Activated CD4-positive, alpha-beta T cell treated with anti-CD3 and anti-CD28 coated beads for 36 hours (primary cell): ENCODE results near the gene KLC1. TPM values are rescaled to one million over a fixed set of nuclear protein-coding genes. Genes with fewer than 3 reads are reported as not detected.

Experiments used
- ATAC-seq: fragments of 200-7000 bp; cut with Tn5 transposase; one replicate; pipeline ENCODE4 v1.10.0; 2021; ENCODE audit warnings: mild to moderate bottlenecking, moderate library complexity
- CTCF ChIA-PET: fragments of 350-600 bp; sonication (Branson Sonifier 250); formaldehyde crosslinking; loops from one replicate; lab custom pipeline; 2021; ENCODE audit warnings: antibody characterized with exemption; lab: Charles Lee
- POLR2A ChIA-PET: fragments of 350-600 bp; sonication (Branson Sonifier 250); formaldehyde crosslinking; loops from one replicate; lab custom pipeline; 2021; ENCODE audit warnings: antibody characterized with exemption, inconsistent platforms; lab: Charles Lee
- DNase-seq: peaks from one replicate; pipeline ENCODE4 v3.0.0-alpha.2; 2020
- H3K27ac Mint-ChIP-seq: one replicate; pipeline ENCODE4 v1.8.0; 2021; ENCODE audit warnings: mixed read lengths
- H3K27me3 Mint-ChIP-seq: one replicate; pipeline ENCODE4 v1.8.0; 2021; ENCODE audit warnings: mixed read lengths
- H3K36me3 Mint-ChIP-seq: one replicate; pipeline ENCODE4 v1.8.0; 2021; ENCODE audit warnings: low read depth, mixed read lengths
- H3K4me1 Mint-ChIP-seq: one replicate; pipeline ENCODE4 v1.8.0; 2021; ENCODE audit warnings: mixed read lengths
- H3K4me3 Mint-ChIP-seq: one replicate; pipeline ENCODE4 v1.8.0; 2021; ENCODE audit warnings: mild to moderate bottlenecking, moderate library complexity, mixed read lengths
- H3K9me3 Mint-ChIP-seq: one replicate; pipeline ENCODE4 v1.8.0; 2021; ENCODE audit warnings: low read depth, mixed read lengths
- intact Hi-C, 2 experiments: fragments of 100-400 bp; cut with DNase I in 1 of 2; cut with micrococcal nuclease in 1 of 2; formaldehyde crosslinking; loops; one replicate each; pipeline versions ENCODE4 v1.14.2 to v1.15.1; 2022 to 2024; cut with DNase I, micrococcal nuclease
- total RNA-seq, 2 experiments: library from RNA; stranded (reverse); gene quantifications; one replicate each; pipeline ENCODE4 v1.2.3, GENCODE V29; 2021

Gene KLC1
- total RNA-seq, 2 experiments from 2014 or later = 97.4 to 113 TPM

- DNase-seq (no peak), ATAC-seq (no peak)
- Mint-ChIP-seq H3K36me3 (peaks cover 2% of the 10 kb centered on the region), H3K4me1 (peaks cover 11% of the 10 kb centered on the region), H3K9me3 (no peaks in the 10 kb centered on the region), H3K27ac (no peak overlapping the region), H3K4me3 (no peak overlapping the region), H3K27me3 (no peaks in the 10 kb centered on the region)
- ChIA-PET CTCF (no interaction called here), POLR2A (no interaction called here)
- intact Hi-C loops = no loop called here
Measured at GRCh38 chr14:103725739-103726395, 96.9 kb downstream of the KLC1 start.

GRCh38 chr14:103726474-103726873 lies 97.5 kb downstream of the KLC1 start:
- POLR2A ChIA-PET = no interaction called here

GRCh38 chr14:103727313-103727980 lies 98.4 kb downstream of the KLC1 start:
- POLR2A ChIA-PET = no interaction called here

More at GRCh38 chr14:103726474-103726873, 97.5 kb downstream of the KLC1 start:
- H3K4me1 Mint-ChIP-seq = peaks cover 5% of the 10 kb centered on the region
- intact Hi-C loops = no loop called here
- H3K9me3 Mint-ChIP-seq = no peaks in the 10 kb centered on the region
- ATAC-seq (no peak), DNase-seq (no peak)
- no peak overlapping the region for H3K27ac Mint-ChIP-seq
- no peaks in the 10 kb centered on the region for H3K27me3 Mint-ChIP-seq
- peaks cover 2% of the 10 kb centered on the region for H3K36me3 Mint-ChIP-seq
- no peak overlapping the region for H3K4me3 Mint-ChIP-seq
- CTCF ChIA-PET = no interaction called here

GRCh38 chr14:103728141-103728540 lies 99.1 kb downstream of the KLC1 start:
- ATAC-seq (no peak), DNase-seq (no peak)
- CTCF ChIA-PET = no interaction called here
- no peaks in the 10 kb centered on the region for H3K9me3 Mint-ChIP-seq
- intact Hi-C loops = no loop called here
- no peak overlapping the region for H3K27ac Mint-ChIP-seq
- peaks cover 2% of the 10 kb centered on the region for H3K36me3 Mint-ChIP-seq
- H3K4me1 Mint-ChIP-seq = no peaks in the 10 kb centered on the region
- POLR2A ChIA-PET = no interaction called here
- H3K27me3 Mint-ChIP-seq = no peaks in the 10 kb centered on the region
- H3K4me3 Mint-ChIP-seq = no peak overlapping the region

More at GRCh38 chr14:103727313-103727980, 98.4 kb downstream of the KLC1 start:
- Mint-ChIP-seq H3K36me3 (peaks cover 2% of the 10 kb centered on the region), H3K27me3 (no peaks in the 10 kb centered on the region), H3K4me1 (no peaks in the 10 kb centered on the region), H3K9me3 (no peaks in the 10 kb centered on the region), H3K4me3 (no peak overlapping the region), H3K27ac (no peak overlapping the region)
- CTCF ChIA-PET = no interaction called here
- ATAC-seq (no peak), DNase-seq (no peak)
- intact Hi-C loops = no loop called here

GRCh38 chr14:103728721-103729120 lies 99.7 kb downstream of the KLC1 start:
- no peak overlapping the region for H3K4me3 Mint-ChIP-seq

GRCh38 chr14:103729496-103730448 lies 100.8 kb downstream of the KLC1 start:
- H3K4me1 Mint-ChIP-seq = no peaks in the 10 kb centered on the region
- ATAC-seq = no peak

More at GRCh38 chr14:103728721-103729120, 99.7 kb downstream of the KLC1 start:
- CTCF ChIA-PET = interaction anchor here (0.6 kb wide), 1 partner anchor 1737 kb away, joined by 3 read pairs; no protein-coding TSS in a partner anchor
- intact Hi-C loops = no loop called here
- POLR2A ChIA-PET = no interaction called here
- Mint-ChIP-seq H3K27me3 (no peaks in the 10 kb centered on the region), H3K9me3 (no peaks in the 10 kb centered on the region), H3K27ac (no peak overlapping the region), H3K36me3 (peaks cover 2% of the 10 kb centered on the region), H3K4me1 (no peaks in the 10 kb centered on the region)
- no peak for DNase-seq
- ATAC-seq = no peak

GRCh38 chr14:103730490-103731035 lies 101.6 kb downstream of the KLC1 start:
- ATAC-seq (no peak), DNase-seq (no peak)
- Mint-ChIP-seq H3K36me3 (peaks cover 2% of the 10 kb centered on the region), H3K4me3 (no peak overlapping the region), H3K27me3 (no peaks in the 10 kb centered on the region), H3K9me3 (no peaks in the 10 kb centered on the region), H3K4me1 (no peaks in the 10 kb centered on the region), H3K27ac (no peak overlapping the region)
- POLR2A ChIA-PET = no interaction called here
- CTCF ChIA-PET = no interaction called here
- intact Hi-C loops = no loop called here

More at GRCh38 chr14:103729496-103730448, 100.8 kb downstream of the KLC1 start:
- Mint-ChIP-seq H3K4me3 (no peak overlapping the region), H3K36me3 (peaks cover 2% of the 10 kb centered on the region), H3K9me3 (no peaks in the 10 kb centered on the region), H3K27me3 (no peaks in the 10 kb centered on the region), H3K27ac (no peak overlapping the region)
- DNase-seq = no peak
- ChIA-PET POLR2A (no interaction called here), CTCF (interaction anchor here (0.6 kb wide), 1 partner anchor 24 kb away, joined by 5 read pairs; no protein-coding TSS in a partner anchor)
- intact Hi-C loops = no loop called here

- ATAC-seq = no peak
- H3K36me3 Mint-ChIP-seq = peaks cover 2% of the 10 kb centered on the region
- intact Hi-C loops = no loop called here
Measured at GRCh38 chr14:103731481-103731880, 102.5 kb downstream of the KLC1 start.

GRCh38 chr14:103731916-103732867 lies 103.2 kb downstream of the KLC1 start:
- peaks cover 2% of the 10 kb centered on the region for H3K36me3 Mint-ChIP-seq
- ATAC-seq (no peak), DNase-seq (no peak)
- POLR2A ChIA-PET = no interaction called here
- no peaks in the 10 kb centered on the region for H3K4me1 Mint-ChIP-seq
- H3K4me3 Mint-ChIP-seq = no peak overlapping the region
- H3K27me3 Mint-ChIP-seq = no peaks in the 10 kb centered on the region
- H3K9me3 Mint-ChIP-seq = no peaks in the 10 kb centered on the region
- CTCF ChIA-PET = interaction anchor here (0.7 kb wide), 2 partner anchors 160 to 400 kb away, joined by 3 read pairs; no protein-coding TSS in a partner anchor
- intact Hi-C loops = no loop called here
- H3K27ac Mint-ChIP-seq = no peak overlapping the region

More at GRCh38 chr14:103731481-103731880, 102.5 kb downstream of the KLC1 start:
- DNase-seq = no peak
- Mint-ChIP-seq H3K4me1 (no peaks in the 10 kb centered on the region), H3K27me3 (no peaks in the 10 kb centered on the region), H3K4me3 (no peak overlapping the region), H3K9me3 (no peaks in the 10 kb centered on the region), H3K27ac (no peak overlapping the region)
- ChIA-PET CTCF (interaction anchor here (0.7 kb wide), 1 partner anchor 160 kb away, joined by 3 read pairs; no protein-coding TSS in a partner anchor), POLR2A (no interaction called here)

- Mint-ChIP-seq H3K27me3 (no peaks in the 10 kb centered on the region), H3K36me3 (peaks cover 3% of the 10 kb centered on the region), H3K4me1 (no peaks in the 10 kb centered on the region), H3K4me3 (no peak overlapping the region), H3K9me3 (no peaks in the 10 kb centered on the region), H3K27ac (no peak overlapping the region)
- DNase-seq (no peak), ATAC-seq (no peak)
- CTCF ChIA-PET = interaction anchor here (0.5 to 0.7 kb wide), 2 partner anchors 214 to 399 kb away, joined by 3 read pairs; no protein-coding TSS in a partner anchor
- POLR2A ChIA-PET = no interaction called here
- intact Hi-C loops = no loop called here
Measured at GRCh38 chr14:103732868-103733620, 104.0 kb downstream of the KLC1 start.
